ENCODE results near the gene SLC4A7.
"Not testable (repeated sequence)": the region's sequence is repeated elsewhere in the genome, so short reads cannot be mapped to it uniquely, and the experiment has no call there.

Gene SLC4A7

DNA sequence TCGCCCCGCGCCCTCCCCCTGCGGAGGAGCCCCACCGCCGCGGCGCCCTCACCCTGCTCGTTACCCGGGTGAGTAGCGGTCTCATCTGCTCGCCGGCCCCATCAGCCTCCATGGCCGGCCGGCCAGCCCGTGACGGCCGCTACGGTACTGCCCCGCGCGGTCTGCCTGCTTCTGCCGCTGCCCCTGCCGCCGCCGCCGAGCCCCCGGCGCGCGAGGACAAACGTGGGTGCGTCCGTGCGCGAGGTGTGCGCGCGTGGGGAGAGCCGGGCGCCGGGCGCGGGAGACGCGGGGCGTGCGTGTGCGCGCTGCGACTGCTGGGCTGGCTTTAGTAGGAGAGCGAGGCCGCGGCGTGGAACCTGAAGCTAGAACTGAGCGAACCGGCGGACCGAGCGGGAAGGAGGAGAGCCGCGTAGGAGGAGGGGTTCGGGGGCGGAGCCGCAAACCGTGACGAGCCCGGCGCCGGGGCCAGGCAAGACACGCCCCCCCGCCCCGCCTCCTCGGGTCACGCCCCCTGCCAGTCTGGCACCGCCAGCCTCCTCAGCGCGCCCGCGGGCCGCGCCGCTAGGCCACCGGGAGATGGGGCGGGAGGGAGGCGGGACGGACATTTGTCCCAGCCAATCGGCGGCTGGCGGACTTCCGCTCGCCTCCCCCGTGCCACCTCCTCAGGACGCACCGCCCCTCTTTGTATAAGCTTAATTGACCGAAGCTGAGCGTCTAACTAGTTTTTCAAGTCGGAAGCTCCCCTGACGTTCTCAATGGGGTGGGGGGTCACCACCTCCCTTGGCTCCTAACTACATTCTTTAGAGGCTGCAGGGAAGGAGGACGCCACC, at the start of gene SLC4A7:
Gene SLC4A7, minus strand, starts transcription at position 370 of the 830 bp plus-strand sequence. Its CDS starts 258 bp downstream, at position 112.
- peak; percentile 71 for DNase-seq (ENCODE audit: low read depth)

DNA sequence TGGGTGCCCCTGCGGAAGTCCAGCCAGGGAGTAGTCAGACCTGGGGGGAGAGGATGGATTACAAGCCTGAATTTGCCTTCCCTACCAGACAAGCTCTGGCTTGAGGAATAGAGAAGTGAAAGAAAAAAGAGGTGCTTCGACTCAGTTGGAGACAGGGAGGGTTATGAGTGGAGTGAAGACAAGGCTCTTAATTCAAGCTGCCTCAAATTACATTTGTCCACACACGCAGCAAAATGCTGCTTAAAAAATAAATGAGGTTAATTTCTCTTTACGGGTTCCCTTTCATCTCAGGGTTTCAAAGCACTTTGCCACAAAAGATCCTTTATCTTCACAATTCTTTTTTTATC, 49.0 kb upstream of the SLC4A7 start:
- no peak for DNase-seq (ENCODE audit: low read depth)

DNA sequence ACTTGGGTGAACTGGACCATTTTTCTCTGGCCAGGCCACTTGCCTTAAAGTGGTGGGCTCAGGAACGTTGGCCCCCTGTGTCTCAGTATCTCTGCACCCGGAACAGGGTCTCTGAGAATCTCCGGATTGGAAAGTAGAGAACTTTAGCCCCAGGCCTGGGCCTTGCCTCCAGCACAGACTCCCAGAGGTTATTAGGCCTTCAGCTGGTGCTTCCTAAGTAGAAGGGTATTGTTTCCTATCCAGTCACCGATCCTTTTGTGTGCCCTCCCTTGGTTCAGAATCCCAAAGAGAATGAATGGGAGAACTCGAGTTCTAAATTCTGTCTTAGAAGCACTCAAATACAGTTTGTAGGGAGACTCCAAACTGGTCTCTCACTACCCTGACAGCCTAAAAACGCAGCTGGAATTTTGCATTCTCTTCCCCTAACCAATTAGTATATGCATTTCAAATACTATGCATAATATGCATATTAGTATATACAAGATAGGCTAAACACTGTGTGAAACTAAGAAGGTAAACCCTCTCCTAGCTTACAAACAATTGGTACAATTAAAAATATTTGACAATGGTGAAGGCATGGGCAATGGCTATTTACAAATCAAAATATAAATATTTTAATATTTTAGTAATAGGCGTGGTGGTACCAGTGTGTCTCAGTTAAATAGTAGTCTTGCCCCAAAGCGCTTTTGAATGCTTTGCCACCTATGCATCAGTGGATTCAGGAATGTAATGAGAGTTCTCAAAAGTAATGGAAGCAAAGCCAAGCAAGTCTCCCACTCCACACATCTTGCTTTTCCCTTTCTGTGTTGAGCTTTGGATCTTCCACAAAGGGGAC, 48.5 kb upstream of the SLC4A7 start:
- no peak for DNase-seq (ENCODE audit: low read depth)

DNA sequence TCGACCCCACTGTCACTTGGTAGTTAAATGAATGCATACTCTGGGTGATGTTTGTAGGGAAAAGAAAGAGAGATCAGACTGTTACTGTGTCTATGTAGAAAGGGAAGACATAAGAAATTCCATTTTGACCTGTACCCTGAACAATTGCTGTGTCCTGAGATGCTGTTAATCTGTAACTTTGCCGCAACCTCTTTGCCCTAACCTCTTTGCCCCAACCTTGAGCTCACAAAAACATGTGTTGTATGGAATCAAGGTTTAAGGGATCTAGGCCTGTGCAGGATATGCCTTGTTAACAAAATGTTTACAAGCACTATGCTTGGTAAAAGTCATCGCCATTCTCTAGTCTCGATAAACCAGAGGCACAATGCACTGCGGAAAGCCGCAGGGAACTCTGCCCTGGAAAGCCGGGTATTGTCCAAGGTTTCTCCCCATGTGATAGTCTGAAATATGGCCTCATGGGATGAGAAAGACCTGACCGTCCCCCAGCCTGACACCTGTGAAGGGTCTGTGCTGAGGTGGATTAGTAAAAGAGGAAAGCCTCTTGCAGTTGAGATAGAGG, 47.1 kb upstream of the SLC4A7 start:
- DNase-seq (ENCODE audit: low read depth) = not testable (repeated sequence)

DNA sequence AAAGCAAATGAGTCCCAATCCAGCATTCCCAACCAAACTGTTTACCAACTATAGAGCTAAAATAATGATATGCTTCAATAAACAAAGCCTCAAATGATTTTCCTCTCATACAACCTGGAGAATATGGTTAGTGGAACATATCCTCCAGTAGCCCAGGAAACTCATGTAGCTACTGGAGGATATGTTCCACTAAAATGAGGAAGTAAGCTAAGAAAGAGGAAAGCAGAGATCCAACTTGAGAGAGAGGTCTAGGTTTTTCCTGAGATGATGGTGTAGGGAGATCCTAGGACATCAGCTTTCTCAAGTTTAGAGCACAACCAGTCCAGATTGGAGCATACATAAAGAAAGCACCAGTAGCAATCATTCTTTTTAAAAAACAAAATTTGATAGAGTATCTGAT, 44.6 kb upstream of the SLC4A7 start:
- DNase-seq (ENCODE audit: low read depth) = no peak

DNA sequence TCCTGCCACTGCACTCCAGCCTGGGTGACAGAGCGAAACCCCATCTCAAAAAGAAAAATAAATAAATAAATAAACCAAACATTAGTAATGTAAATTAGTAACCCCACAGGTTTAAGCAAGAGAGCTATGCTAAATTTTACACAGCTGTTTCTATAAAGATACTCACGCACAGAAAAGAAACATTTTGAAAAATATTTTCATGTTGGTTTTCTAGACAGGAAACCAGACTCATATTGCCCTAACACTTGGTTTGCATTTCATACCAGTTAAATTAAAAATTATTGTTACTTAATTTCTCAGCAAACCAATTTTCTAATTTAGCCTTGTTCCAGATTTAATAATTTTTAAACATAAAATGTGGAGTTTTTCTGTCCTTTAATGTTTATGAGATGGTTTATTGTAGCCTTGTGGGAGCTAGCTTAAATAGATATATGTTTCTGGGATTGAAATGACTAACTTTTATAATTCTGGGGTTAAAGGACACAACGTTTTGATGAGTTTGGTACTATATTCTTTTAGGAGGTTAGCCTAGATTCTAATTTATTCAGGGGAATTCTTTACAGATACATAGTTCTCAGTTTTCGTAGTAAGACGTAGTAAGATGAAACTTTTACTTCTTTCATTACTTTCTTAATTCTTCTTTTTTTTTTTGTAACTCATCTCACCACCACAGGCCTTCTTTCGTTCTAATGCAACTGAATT, 42.6 kb upstream of the SLC4A7 start:
- no peak for DNase-seq (ENCODE audit: low read depth)

DNA sequence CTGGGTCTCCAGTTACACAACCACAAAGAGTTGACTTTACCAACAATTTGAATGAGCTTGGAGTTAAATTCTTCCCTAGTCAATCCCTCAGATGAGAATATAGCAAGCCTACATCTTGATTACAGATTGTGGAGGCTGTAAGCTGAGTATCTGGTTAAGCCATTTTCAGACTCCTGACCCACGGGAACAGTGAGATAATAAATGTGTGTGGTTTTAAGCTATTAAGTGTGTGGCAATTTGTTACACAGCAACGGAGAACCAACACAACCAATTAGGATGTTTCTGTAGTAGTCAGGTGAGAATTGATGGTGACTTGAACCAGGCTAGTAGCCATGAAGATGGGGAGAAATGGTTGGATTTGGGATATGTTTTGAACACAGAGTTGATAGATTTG, 37.7 kb upstream of the SLC4A7 start:
- no peak for DNase-seq (ENCODE audit: low read depth)

DNA sequence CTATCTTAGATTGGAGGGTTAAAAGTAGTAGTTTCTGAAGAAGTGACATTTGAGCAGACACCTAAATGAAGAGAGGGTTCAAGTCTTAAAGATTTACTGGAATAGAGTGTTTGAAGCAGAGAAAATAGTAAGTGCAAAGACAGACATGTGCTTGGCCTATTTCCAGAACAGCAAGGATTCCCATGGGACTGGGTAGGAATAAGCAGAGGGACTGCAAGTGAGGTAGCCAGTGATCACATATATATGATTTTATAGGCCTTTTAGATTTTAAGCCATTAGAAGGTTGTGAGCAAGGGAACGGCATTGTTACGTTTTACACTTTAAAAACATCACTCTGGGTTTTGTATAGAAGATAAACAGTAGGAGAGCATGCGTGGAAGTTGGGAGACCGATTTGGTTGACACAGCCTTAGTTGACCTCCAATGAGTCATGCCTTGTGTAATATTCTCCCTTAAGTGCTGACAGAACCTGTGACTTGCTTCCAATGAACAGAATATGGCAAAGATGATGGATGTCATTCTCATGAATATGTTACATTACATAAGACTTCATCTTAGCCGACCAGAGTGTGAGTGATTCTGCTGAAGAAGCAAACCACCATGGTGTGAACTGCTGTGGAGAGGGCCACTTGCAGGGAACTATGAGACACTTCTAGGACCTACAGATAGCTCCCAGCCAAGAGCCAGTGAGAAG, 37.1 kb upstream of the SLC4A7 start:
- DNase-seq (ENCODE audit: low read depth) = peak; percentile 89

DNA sequence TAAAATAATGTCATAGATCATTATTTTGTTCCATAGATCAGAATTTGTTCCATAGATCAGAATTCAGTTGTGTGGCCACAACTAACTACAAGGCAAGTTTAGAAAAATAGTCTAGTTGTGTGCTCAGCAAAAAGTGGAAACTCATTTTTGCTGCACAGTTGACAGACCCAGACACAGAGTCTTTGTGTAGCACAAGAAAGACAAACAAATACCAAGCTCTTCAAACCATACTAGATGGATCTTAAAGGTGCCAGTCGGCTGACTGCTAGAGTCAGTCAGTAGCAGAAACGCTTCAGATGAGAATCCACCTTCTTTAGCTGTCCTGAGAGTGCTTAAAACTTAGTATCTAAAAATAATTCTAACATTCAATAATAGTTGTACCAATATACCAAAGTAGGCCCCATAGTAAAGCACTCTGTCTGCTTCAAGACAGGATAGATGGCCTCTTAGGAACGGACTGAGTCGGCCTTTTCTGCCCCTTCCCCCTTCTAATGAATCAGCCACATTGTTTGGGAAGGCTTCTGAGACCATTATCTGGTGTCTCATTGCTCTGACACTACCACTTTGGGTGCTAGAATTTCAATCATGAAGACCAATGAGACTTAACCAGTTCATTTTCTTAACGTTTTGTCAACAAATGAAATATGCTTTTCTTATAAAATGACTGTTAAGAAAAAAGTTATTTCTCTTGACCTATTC, 27.7 kb upstream of the SLC4A7 start:
- DNase-seq (ENCODE audit: low read depth) = no peak

DNA sequence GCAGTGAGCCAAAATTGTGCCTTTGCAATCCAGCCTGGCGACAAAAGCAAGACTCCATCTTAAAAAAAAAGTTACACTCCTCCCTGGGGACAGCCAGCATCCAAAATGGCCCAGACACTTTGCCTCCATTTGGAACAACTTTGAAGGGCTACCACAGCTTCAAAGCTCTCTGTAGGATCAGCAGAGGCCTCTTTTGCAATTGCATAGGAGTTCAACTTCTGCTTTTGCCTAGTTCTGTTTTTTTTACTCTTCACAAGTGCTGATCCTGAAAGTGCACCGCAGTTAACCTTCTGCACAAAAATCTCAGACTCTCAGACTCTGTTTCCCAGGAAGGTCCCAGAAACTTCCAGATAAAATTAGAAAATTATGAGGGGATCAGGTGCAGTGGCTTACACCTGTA, 25.2 kb upstream of the SLC4A7 start:
- no peak for DNase-seq (ENCODE audit: low read depth)

DNA sequence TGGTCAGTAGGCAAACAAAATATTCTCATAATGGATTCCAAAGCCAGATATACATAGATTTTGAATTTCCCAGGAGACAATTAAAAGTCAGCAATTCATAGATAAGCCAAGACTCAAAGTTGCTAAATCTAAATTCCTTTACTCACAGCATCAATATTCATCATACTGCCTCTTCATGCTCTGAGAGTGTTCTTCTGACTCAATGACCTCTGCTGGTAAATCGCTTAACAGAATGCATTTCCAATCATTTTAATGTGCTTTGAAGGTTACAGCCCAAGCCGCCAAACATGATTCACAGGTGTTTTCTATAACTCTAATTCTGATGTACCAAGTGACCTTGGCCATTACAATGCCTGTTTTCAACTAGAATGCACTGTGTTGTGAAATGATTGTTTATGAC, 24.2 kb upstream of the SLC4A7 start:
- no peak for DNase-seq (ENCODE audit: low read depth)

DNA sequence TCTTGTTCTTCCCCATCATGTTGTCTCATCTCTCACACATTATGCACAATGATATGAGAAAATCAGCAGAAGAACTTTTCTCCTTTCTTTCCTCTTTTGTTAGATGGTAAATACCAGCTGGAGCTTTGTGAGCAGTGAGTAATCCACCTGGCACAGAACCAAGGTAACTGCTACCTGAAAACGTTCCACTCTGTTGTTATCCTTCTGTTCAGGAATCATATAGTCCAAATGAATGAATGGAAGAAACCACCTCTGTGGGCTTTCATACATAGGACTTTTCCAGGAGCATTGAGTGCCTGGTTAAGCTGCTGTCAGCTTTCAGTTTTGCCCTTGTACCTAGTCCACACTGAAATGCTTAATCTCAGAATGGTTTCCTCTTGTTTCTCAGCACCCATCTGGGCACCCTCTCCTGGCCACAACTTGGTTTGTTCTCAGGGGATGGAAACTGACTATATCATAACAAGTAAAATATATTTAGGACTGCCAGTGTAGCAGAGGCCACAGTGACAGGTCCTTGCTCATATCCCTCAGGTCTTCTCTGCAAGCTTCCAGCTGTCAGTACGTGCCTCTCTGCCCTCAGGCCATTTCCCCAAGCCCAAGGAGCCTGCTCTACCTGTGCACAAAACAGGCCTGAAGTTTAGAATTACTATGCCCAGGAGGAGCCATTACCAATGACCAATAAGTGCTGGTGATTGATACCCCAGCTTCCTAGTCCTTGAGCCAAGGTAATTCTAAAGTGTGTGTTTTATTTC, 23.5 kb upstream of the SLC4A7 start:
- no peak for DNase-seq (ENCODE audit: low read depth)

DNA sequence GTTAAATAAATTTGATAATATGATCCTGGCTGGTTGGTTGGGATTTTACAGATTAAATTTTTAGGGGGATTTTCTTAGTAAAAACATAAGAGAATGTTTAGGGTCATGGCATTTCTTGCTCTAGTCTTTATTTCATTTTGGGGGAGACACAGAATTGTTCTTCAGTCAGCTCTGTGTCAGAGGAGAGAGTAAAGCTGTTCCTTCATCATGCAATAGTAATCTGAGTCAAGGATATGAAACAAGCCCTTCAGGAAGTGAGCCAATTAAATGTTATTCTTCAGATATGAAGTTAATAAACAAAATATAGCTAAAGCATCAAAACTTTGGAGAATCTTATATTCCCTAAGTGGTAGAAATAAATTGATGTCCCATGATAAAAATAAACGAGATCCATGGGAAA, 22.9 kb upstream of the SLC4A7 start:
- DNase-seq (ENCODE audit: low read depth) = no peak

DNA sequence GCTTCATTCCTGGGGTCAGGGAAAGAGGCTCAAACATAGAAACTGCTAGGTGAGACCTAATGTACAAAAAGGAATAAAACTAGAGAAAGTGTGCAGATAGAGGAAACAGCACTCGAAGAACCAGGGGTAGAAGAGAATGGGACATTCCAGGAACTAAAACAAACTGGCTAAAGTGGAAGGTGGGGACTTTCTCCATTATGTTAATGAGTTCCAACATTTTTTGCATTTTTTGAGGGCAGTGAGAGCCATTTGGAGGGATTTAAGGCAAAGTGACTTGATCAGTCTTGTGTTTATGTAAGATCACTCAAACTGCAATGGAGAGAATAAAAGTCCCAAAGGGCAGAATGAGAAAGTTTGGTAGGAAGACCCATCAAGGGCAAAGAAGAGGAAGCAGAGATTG, 20.6 kb upstream of the SLC4A7 start:
- no peak for DNase-seq (ENCODE audit: low read depth)

DNA sequence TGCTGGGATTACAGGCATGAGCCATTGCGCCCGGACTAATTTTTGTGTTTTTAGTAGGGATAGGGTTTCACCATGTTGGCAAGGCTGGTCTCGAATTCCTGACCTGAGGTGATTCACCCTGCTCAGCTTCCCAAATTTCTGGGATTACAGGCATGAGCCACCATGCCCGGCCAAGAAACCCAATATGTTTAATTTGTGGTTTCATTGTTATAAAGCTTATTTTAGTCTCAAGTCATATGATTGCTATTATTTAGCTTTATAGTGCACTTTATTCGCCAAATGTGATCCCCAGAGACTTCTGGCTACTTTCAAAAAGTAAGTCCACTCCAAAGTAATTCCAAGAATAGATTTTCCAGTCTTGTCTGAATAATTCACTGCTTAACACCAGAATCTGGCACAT, 19.3 kb upstream of the SLC4A7 start:
- DNase-seq (ENCODE audit: low read depth) = peak; percentile 97

DNA sequence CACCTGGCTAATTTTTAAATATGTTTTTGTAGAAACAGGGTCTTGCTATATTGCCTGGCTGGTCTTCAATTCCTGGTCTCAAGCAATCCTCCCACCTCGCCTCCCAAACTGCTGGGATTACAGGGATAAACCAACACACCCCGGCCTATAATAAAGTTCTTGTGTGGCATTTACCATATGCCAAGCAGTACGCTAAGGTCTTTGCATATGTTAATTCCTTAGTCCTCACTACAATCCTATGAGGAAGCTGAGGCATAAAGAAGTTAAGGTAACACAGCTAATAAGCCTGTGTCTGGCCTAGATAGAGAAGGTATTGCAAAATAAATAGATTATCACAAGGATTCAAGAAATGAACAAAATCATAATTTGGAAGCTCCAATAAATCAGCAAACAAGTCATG, 17.6 kb upstream of the SLC4A7 start:
- DNase-seq (ENCODE audit: low read depth) = no peak

DNA sequence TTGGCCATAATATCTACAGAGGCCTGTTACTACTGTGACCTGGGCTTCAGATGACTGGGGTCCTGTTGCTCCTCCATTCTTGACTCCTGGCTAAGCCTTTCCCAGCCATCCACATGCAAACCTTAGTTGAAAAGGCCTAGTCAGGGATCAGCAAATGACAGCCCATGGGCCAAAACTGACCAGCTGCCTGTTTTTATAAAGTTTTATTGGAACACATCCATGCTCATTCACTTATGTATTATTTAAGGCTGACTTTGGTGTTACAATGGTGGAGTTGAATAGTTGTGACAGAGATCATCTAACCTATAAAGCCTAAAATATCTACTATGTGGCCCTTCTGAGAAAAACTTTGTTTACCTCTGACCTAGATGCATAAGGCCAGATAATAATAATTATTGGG, 16.8 kb upstream of the SLC4A7 start:
- no peak for DNase-seq (ENCODE audit: low read depth)

DNA sequence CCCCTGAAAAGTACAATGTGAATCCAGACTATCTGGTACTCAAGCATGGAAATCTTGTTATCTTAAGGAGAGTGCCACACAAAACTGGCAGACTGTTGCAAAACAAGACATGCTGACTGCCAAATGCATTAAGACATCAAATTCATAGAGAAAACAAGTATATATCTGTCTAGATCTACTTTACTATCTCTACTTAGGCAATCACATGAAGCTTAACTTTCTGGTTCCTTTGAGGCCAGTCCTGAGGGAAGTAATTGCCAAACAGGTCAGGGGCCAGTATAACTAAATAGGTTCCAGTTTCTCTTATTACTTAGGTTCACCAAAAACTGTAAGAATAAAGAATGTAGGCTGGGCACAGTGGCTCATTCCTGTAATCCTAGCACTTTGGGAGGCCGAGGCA, 15.9 kb upstream of the SLC4A7 start:
- no peak for DNase-seq (ENCODE audit: low read depth)

DNA sequence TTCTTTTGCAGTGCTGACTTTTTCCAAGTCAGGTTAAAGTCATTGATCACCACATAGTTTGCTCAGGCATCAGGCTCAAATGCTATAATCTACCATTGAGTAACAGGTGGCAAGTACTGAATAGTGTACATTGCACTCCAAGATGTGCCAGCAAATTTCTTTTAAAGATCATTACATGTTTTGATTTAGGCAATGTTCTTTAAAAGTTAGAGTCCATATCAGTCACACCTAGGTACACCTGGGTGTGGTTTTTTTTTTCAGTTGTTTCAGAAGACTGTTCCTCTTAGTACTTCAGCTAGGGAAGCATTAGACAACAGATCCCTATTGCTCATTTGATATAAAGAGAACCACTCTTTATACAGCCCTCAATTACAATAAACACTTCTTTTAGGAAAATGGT, 10.6 kb upstream of the SLC4A7 start:
- DNase-seq (ENCODE audit: low read depth) = no peak

DNA sequence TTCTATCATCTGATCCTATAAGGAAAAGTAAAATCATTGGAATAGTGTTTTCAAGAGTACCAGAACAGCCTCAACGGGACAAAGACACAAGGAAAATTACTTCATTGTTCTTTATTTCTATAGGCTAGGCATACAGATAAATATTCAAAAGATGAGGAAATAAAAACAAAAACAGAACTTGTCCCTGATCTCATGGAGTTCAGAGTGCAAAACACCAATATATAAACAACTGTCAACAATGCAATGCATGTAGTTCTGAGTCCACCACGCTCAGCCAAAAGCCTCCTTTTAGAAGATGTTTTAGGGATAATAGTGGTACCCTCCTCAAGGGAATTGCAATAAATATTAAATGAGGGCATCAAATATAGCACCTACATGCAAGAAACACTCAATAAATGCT, 4.6 kb upstream of the SLC4A7 start:
- no peak for DNase-seq (ENCODE audit: low read depth)

DNA sequence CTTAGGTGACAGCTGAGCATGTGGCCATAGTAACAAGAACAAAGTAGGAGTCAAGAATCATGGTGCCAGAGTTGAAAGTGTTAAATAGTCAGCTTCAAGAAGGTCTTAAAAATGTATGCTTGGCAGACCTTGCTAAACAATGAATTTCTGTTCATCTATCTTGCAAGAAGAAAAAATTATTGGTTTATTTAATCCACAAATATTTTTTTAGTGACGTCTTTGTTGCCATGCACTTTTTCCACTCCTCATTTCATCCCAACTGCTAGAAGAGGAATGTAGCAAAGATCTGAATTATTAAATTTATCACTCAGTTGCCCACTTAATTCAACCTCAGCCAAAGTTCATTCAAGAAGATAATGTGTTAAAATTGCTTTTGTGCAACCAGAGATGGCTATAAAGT, 3.2 kb upstream of the SLC4A7 start:
- DNase-seq (ENCODE audit: low read depth) = no peak

Measured in GM04503 (cell line).